Measurements from ENCODE around the gene PKN1. TPM values are rescaled to one million over a fixed set of nuclear protein-coding genes. Genes with fewer than 3 reads are reported as not detected.

PKN1 gene
- total and polyA plus RNA-seq, 9 of the 15 experiments (the other 6 are each of a cell fraction or from before 2014, with no cell fraction given) = 0.30 to 228 (median 77.5) TPM

GRCh38 chr19:14449321-14449720 lies 16.2 kb downstream of the PKN1 start:
- H3K4me1 ChIP-seq (replicated peaks in 1 of 2; ENCODE audit: control insufficient read depth in 2 of 2, insufficient read depth in 2 of 2, low read length in 2 of 2) = peaks cover 6 to 23% of the 10 kb centered on the region in 2 experiments; a peak in 4 of 5 replicates
- no peaks in the 10 kb centered on the region for H3K27me3 ChIP-seq (ENCODE audit: control insufficient read depth in 2 of 2, insufficient read depth in 2 of 2, low read length in 2 of 2)
- H3K9me1 ChIP-seq (ENCODE audit: control insufficient read depth, insufficient read depth, low read length) = peaks cover 5% of the 10 kb centered on the region
- ATAC-seq (no peak), DNase-seq (ENCODE audit: extremely low read depth in 1 of 4, low spot score in 3 of 4) (no peak), FAIRE-seq (no peak)
- no peak overlapping the region for H2AFZ ChIP-seq (ENCODE audit: low read depth, low read length)
- H3K4me2 ChIP-seq (ENCODE audit: insufficient read depth, low read length) = no peak overlapping the region
- H3K9me3 ChIP-seq (replicated peaks; ENCODE audit: control insufficient read depth, insufficient read depth, low read depth, low read length) = no peaks in the 10 kb centered on the region
- H3K79me2 ChIP-seq (ENCODE audit: control insufficient read depth, insufficient read depth, low read length) = peaks cover 7% of the 10 kb centered on the region; the same call in 1 of the 3 replicates
- intact Hi-C loops (cut with micrococcal nuclease) (no loop called here), in situ Hi-C loops (cut with MboI) (no loop called here)
- no peak overlapping the region for H3K27ac ChIP-seq (ENCODE audit: extremely low read depth, low read depth, low read length)
- POLR2A ChIA-PET = interaction anchor here (1.1 to 1.3 kb wide), 2 partner anchors 10 to 14 kb away, joined by 3 to 5 read pairs; no protein-coding TSS in a partner anchor
- peaks cover 68% of the 10 kb centered on the region for H3K36me3 ChIP-seq (ENCODE audit: control insufficient read depth, insufficient read depth, low read length)
- no peaks in the 10 kb centered on the region for H4K20me1 ChIP-seq (replicated peaks; ENCODE audit: control insufficient read depth, insufficient read depth, low read length)
- no peak overlapping the region for H3K4me3 ChIP-seq
- 87% methylated on average over 6 of the region's 6 CpGs for WGBS (ENCODE audit: insufficient coverage, low coverage, missing lambda C conversion rate)
- TF ChIP-seq GABPB2 (CRISPR knock-in tag; conservative IDR thresholded peaks at IDR 0.05) (no peak), CEBPB (tag; IDR thresholded peaks at IDR 0.05) (peak; percentile 33; the same call in 1 of the 2 replicates)
- BruUV-seq (replicated peaks) = no TSS peak
- CTCF ChIA-PET (ENCODE audit: low intra/inter-chr PET ratio) = no interaction called here
- no peak overlapping the region; a peak in 1 of 4 replicates for H3K9ac ChIP-seq (ENCODE audit: insufficient read depth in 1 of 2, low read depth in 2 of 2, low read length in 2 of 2)

- Histone ChIP-seq H2AFZ (ENCODE audit: low read depth, low read length) (peak overlapping the region; percentile 86), H3K9me1 (ENCODE audit: control insufficient read depth, insufficient read depth, low read length) (peaks cover 5% of the 10 kb centered on the region), H3K79me2 (ENCODE audit: control insufficient read depth, insufficient read depth, low read length) (peaks cover 7% of the 10 kb centered on the region; the same call in 1 of the 3 replicates), H3K27ac (ENCODE audit: extremely low read depth, low read depth, low read length) (peak overlapping the region; percentile 68), H3K4me1 (replicated peaks in 1 of 2; ENCODE audit: control insufficient read depth in 2 of 2, insufficient read depth in 2 of 2, low read length in 2 of 2) (peaks cover 6 to 23% of the 10 kb centered on the region in 2 experiments; a peak in 4 of 5 replicates), H3K27me3 (ENCODE audit: control insufficient read depth in 2 of 2, insufficient read depth in 2 of 2, low read length in 2 of 2) (no peaks in the 10 kb centered on the region), H4K20me1 (replicated peaks; ENCODE audit: control insufficient read depth, insufficient read depth, low read length) (no peaks in the 10 kb centered on the region), H3K9me3 (replicated peaks; ENCODE audit: control insufficient read depth, insufficient read depth, low read depth, low read length) (no peaks in the 10 kb centered on the region), H3K36me3 (ENCODE audit: control insufficient read depth, insufficient read depth, low read length) (peaks cover 70% of the 10 kb centered on the region), H3K4me3 (no peak overlapping the region), H3K9ac (ENCODE audit: insufficient read depth in 1 of 2, low read depth in 2 of 2, low read length in 2 of 2) (peak overlapping the region; percentile 16 to 89), H3K4me2 (ENCODE audit: insufficient read depth, low read length) (peak overlapping the region; percentile 35; the same call in 1 of the 2 replicates)
- ATAC-seq = peak; percentile 100
- intact Hi-C loops (cut with micrococcal nuclease) (no loop called here), in situ Hi-C loops (cut with MboI) (no loop called here)
- no TSS peak for BruUV-seq (replicated peaks)
- ChIA-PET CTCF (ENCODE audit: low intra/inter-chr PET ratio) (no interaction called here), POLR2A (interaction anchor here (0.6 to 1.5 kb wide), 9 partner anchors 9 to 314 kb away, joined by 3 to 9 read pairs (median 6); partner anchors contain the start of gene ASF1B)
- 19% methylated on average over 25 of the region's 30 CpGs for WGBS (ENCODE audit: insufficient coverage, low coverage, missing lambda C conversion rate)
- peak; percentile 98 to 100 (median 99) for DNase-seq (ENCODE audit: extremely low read depth in 1 of 4, low spot score in 3 of 4)
- FAIRE-seq = peak; percentile 99
- TF ChIP-seq NCOA4 (IDR thresholded peaks at IDR 0.05; ENCODE audit: partially characterized antibody) (no peak), ZNF395 (CRISPR knock-in tag; IDR thresholded peaks at IDR 0.05) (peak; percentile 72), RBFOX2 (IDR thresholded peaks at IDR 0.05; ENCODE audit: low read depth, low read length) (peak; percentile 68), ZFX (CRISPR knock-in tag; IDR thresholded peaks at IDR 0.05) (peak; percentile 53; the same call in 1 of the 2 replicates), CUX1 (CRISPR knock-in tag; IDR thresholded peaks at IDR 0.05) (no peak)
Measured at GRCh38 chr19:14450168-14450874, 17.2 kb downstream of the PKN1 start.
